HG03521 (cell line): ENCODE data around the gene GAS6.
"Not testable (repeated sequence)": the region's sequence is repeated elsewhere in the genome, so short reads cannot be mapped to it uniquely, and the experiment has no call there.

ENCODE experiments used
- ATAC-seq: cut with Tn5 transposase; IDR thresholded peaks from one replicate; pipeline ENCODE4 v1.9.1; 2021; ENCODE audit warnings: mild to moderate bottlenecking, moderate library complexity; ENCODE audit not compliant: unreplicated experiment

The GAS6 gene

DNA sequence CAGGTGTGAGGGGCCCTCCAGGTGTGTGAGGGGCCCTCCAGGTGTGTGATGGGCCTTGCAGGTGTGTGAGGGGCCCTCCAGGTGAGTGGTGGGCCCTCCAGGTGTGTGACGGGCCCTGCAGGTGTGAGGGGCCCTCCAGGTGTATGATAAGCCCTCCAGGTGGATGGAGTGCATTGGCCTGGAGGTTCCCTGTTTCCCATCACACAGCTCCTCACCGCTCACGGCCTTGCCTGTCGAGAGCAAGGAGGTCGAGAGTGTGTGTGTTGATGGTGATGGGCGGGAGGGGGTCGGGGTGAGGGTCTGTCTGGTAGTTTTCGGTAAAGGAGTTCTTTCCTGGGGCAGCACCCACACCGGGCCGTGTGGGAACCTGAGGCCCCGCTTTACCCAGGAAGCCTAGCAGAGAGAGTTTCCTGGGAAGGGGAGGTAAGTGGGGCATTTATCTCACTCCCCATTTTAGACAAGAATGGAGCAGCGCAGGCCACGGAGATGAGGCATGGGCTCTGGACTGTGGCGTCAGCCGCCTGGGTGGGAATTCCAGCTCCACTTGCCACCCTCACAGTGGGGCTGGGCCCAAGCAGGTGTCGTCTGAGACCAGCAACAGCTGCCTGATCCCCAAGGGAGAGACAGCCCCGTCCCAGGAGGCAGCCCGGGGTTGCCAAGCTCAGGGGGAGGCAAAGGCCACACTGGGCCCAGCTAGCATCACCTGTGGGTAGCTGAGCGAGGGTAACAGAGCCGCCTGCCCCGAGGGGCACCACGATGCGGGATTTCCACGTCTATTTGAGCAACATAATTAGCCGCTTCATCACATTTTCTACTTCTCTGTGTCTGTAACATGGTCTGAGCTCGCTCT lies 10.9 kb upstream of the GAS6 start:
- no peak for ATAC-seq

DNA sequence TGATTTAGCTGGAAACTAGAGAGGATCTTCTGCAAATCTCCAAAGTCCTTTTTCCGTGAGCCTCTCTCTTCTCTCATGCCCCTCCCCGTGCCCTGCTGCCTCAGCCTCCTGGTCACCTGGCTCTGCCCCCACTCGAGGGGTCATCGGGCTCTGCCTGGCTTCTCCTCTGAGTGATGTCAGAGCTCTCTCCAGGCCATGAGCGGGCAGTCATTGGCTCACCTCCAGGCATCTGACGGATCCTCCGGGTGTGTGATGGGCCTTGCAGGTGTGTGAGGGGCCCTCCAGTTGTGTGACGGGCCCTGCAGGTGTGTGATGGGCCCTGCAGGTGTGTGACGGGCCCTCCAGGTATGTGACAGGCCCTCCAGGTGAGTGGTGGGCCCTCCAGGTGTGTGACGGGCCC lies 10.3 kb upstream of the GAS6 start:
- ATAC-seq = no peak

DNA sequence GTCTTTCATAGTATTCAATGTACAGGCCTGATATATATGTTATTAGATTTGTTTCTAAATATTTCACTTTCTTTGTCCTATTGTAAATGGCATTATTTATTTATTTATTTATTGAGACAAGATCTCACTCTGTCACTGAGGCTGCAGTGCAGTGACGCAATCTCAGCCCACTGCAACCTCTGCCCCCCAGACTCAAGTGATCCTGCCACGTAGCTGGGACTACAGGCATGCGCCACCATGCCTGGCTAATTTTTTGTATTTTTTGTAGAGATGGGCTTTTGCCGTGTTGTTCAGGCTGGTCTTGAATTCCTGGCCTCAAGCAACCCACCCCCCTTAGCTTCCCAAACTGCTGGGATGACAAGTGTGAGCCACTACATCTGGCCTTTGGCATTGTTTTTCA lies 5.4 kb upstream of the GAS6 start:
- no peak for ATAC-seq

DNA sequence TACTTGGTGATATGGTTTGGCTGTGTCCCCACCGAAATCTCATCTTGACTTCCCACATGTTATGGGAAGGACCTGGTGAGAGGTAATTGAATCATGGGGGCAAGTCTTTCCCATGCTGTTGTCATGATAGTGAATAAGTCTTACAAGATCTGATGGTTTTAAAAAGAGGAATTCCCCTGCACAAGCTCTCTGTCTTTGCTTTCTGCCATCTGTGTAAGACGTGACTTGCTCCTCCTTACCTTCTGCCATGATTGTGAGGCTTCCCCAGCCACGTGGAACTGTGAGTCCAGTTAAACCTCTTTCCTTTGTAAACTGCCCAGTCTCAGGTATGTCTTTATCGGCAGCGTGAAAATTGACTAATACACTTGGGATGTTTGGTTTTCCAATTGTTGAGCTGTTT lies 4.0 kb upstream of the GAS6 start:
- not testable (repeated sequence) for ATAC-seq

DNA sequence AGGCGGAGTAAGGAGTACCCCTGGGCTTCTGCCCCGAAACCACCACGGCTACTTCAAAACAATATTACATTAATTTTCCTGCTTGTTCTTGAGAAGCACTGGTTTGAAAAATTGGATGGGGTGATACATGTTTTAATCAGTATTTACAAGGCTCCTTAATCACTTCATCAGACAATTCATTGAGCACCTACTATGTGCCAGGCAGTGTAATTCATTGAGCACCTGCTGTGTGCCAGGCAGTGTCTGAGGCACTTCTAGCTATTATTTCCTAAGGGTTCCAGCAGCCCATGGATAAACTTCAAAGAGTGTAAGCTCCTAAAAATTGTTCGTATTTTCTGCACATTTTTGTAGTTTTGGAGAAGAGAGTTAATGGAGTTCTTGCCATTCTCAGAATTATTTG lies 1.6 kb upstream of the GAS6 start:
- no peak for ATAC-seq

DNA sequence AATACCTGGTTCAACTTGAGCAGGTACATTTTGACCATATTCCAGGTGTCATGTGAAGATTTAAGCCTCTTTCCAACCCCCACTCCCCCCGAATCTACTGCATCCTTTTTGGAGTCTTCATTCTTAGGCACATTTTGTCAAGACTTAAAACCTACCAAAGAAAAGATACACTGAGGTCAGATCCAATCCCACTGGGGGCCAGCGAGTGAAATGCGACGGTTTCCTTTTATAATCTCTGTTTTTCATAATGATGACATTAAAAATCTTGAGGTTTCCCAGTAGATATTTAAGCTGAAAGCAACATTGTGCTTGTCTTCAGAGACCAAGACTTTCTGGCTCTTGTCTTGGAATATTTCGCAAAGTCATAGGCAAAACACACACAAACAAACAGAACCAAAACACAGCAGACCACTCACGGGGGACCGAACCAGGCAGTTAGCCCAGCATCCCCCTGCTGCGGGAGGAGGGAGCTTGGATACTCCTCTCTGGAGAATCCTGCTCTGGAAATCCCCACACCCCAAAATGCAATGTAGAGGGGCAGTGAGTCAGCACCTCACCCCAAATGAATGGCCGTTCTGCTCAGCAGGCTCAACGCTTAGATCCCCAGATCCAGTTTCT lies 506 bp upstream of the GAS6 start:
- ATAC-seq = no peak

DNA sequence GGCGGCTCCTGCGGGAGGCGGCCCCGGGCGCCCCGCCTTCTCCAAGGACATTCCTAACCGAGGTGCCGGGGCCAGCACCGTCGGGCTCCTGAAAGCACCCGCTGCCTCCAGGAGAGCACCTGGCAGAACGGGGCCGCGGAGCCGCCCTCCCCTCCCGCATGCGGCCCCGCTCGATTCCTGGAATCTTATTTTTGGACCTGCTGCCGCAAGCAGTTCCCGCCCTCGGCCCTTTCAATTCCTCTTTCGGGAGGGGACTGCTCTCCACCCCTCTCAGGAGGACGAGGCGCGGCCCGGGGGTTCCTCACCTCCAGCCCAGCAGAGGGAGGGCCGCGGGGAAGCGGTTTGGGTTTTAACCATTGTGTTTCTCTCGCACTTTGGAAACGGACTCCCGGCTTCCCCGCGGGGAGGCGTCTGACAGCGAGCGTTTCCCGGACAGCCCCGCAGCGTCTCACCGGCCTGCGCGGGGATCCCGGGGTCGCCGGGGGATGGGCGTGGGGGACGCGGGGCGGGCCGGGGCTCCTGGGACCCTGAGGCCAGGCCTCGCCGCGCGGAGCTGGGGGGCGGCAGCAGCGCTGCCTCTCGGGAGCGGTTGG lies 849 bp downstream of the GAS6 start:
- no peak for ATAC-seq

DNA sequence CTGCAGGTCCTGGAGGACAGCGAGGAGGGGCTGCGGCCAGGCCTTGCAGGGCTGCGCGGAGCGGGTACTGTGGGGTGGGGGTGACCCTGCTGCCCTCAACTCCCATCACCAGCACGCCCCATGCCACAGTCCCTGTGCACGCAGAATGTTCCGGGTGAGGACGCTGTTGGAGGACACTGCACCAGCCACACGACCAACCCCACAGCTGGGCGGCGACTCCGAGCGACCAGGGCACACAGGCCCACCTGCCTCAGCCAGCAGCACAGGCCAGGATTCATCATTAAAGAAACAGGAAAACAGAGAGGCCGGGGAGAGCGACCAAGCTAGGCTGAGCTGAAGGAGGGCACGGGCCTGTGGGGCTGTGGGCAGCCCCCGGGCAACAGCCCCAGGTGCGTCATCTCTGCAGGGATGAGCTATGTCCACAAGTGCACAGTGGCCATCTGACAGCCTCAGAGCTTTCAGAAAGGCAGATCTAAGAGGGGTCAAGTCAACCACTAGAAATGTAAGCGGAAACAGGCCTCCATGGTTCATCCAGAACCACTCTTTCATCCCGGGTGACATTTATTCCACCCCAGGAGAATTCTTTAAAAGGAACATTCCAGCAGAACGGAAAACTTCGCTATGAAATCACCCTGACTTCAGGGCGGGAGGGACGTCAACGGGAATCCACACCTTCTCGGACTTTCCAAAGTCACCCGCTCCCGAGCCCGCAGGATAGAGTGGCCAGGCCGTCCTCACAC lies 1.5 kb downstream of the GAS6 start:
- no peak for ATAC-seq

DNA sequence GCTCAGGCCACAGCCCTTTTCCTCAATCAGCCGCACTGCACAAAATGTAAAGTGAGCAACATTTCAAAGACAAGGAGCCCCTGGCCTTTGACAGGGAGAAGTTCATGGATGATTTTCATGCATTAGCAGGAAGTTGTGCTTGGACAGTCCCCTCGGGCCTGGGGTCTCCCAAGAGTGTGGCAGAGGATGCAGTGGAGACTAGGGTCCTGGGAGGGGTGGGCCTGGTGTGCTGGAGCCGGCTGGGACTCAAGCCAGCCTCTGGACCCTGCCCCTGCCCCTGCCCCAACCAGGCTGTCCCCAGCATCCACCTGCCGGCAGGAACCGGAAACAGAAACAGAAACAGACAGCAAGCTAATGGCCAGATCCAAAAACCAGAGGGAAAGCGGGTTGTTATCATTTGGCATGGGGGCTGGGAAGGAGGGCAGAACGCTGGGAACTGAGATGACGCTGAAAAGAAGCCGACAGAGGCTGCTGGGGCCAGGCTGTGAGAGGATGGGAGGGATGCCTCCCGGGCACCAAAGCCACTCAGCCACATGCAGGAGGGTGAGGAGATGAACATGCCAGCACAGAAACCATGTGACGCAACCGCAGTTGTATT lies 2.3 kb downstream of the GAS6 start:
- ATAC-seq = no peak

DNA sequence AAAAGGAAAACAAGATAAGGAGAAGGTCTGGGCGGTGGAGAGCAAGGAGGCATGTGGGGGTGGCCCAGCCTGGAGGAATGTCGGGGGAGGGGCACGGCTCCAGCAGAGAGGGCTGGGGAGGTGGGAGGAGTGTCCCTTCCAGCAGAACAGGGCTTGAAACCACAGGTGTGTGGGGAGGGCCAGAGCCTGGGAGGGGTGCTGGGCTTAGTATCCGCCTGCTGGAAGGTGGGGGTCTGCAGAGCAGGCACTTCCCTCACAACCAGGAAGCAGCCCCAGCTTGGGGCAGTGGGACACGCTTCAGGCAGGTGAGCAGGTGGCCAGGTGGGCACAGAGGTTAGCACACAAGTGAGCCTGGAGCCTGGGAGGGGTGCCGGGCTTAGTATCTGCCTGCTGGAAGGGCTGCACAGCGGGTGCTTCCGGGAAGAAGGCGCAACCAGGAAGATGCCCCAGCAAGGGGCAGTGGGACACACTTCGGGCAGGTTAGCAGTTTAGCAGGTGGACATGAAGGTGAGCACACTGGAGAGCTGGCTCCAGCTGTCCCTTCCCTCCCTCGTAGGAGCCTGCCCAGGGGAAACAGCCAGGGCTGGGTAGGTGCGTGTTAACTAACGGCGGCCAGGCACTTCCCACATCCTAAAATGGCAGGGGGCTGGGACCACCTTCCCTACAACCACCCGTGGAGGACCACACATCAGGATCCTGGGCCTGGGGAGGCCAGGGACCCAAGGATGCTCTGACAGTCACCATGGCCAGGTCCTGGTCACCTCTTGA lies 3.0 kb downstream of the GAS6 start:
- ATAC-seq = no peak

DNA sequence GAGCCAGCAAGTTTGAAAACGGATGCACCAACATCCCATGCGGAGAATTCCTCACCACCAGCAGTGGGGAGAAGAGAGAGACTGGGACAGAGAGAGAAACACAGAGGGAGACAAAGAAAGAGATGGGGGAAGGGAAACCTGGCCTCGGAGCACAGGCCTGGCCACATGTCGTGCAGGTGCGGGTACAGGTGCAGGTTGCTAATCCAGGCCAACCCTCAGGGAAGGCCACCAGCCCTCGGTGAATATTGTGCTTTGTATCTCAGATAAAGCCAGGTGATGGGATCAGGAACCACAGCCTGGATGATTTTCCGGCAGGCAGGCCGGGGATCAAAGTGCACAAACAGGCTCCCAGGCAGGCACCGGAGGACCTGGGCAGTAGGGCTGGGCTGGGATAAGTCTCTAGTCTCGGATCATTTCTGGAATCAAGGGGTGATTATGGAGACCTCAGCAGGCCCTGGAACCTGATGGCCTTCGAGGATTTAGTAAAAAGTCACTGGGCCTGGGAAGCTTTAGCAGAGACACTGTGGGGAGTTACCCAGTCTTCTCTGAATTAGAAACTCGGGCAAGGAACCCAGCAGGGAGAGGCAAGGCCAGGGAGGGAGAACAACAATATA lies 3.7 kb downstream of the GAS6 start:
- no peak for ATAC-seq

DNA sequence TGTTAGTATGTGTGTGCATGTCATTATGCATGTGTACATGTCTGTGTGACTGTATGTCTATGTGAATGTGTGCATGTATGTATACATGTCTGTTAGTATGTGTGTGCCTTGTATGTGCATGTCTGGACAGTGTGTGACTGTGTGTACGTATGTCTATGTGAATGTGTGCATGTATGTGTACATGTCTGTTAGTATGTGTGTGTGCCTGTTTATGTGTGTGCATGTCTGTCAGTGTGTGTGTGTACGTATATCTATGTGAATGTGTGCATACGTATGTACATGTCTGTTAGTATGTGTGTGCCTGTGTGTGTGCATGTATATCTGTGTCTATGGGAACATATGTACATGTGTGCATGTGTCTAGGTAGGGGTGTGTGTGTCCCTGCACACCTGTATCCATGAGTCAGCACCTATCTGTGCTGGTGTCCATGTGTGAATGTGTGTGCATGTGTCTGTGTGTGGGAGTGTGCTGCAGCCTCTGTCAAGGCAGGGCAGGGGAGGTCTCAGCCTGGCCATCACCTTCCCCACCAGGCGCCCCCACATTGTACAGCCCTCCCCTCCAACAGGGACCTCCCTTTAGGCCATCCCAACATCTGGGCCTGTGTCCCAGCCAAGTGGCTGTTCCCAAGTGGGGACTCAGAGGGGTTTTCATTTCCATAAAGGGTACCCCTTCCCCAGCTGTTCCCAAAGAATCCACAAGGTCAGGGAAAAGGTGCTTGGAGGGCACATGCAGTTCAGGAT lies 4.4 kb downstream of the GAS6 start:
- no peak for ATAC-seq

DNA sequence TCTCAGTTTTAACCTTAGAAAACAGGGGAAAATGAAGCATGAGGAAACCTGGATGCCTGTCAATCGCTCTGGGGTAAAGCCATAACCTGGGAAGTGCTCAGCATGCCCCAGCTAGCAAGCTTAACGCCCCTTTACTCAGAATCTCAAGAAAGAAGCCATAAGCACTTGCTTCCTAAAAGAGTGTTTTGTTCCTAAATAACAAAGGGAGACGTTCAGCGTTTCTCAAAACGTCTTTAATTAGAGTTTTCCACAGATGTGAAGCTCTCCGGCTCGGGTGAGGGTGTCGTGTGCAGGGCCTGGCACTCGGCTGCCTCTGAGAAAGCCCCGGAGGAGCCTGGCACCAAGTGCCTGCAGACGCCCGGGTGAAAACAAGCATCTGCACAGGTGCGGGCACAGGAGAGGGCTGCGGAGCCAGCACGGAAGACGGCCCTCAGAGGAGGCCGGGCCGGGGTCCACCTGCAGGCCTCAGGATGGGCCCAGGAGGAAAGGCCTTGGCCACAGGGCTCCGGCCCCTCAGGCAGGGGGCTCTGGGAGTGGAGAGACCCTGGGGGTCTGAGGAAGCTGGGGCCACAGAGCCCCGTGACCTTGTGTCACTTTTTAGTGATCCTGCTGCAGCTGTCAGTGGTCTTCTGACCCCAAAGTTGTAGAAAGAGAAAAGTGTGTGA lies 6.2 kb downstream of the GAS6 start:
- no peak for ATAC-seq

DNA sequence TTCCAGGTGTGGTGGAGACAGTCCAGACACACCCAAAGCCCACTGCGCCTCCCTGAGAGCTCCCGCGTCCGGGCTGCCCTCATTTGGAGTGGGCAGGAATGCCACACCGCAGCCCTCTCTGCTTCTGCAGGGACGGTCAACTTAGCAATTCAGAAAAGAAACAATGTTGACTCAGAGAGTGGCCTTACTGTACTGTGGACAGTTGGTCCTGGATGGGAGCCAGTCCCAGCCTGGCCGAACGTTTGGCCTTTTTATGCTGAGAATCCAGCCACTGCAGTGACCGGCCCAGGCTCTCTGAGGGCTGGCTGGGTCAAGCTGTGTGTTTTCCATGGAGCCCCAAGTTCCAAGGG lies 7.2 kb downstream of the GAS6 start:
- no peak for ATAC-seq

DNA sequence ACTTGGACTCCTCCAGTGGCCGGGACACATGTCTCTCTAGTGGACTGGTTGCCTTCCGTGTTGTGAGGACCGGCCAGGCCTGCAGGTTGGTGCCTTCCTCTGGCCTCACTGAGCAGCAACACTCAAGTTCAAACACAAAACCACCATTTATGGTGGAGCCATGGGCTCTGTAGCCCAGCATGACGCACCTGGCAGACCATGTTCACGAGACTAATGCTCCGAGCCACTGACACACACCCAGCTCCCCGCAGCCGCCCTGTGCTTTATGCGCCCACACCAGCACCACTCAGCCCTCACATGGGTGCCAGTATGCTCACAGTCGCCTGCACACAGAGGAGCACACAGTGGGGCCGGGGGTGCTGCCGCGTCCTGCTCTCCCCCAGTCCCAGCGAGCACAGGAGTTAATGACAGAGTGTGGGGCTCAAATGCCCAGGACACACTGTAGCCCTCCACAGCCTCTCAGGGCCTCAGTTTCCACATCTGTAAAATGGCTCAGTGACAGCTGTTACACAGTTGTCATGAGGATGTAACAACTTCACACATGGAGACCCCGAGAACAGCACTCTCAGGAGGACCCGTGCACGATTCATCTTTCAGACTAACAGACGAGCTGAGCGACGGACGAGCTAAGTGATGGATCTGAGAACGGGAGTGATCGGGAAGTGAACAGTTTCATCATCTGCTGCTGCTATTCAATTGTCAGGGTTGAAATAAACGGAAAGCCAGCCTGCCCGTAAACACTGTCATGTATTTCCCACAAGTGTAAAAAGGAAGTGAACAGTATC lies 7.8 kb downstream of the GAS6 start:
- no peak for ATAC-seq

DNA sequence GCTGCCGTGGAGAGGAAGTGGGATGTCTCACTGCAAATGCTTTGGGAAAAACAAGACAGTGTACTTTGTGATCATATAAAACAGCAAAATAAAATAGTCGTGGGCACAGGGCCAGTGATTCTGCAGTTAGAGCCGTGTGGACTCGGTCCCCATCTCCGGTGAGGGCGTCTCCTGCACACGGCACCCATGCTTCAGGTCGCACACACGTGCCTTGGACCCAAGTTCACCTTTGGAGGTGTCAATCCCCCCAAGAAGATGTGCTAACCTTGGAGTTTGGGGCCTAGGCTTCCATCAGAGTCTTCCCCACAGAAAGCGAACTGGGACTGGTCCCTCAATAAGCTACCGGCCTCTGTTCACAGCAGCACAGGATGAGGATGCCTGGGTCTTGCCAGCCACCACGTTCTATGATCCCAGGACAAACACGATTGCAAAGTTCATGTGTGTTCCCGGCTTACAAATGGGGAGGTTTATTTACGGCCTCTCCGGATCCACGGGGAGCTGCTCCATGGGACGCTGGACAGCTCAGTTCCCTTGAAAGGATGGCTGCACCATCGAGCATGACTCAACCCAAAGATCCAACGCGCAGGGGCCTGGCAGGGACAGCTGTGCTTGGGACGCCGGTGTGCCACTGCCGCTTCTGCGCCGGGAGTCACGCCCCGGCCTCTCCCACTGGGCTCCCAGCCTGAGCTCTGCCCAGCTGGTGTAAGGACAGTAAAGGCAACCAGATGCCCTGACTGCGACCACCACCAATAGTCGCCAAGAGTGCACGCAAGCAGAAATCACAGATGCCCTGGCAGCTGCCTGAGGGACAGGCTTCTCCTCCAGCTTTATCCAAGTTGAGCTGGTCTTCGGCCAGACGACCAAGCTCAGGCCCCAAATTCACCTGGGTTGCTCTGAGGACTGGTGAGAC lies 8.6 kb downstream of the GAS6 start:
- ATAC-seq = no peak
